PC-3 (cell line): ENCODE measurements around the gene NOG.

Experiments
- CTCF ChIP-seq: fragments of 300-600 bp; sonication (generic); conservative IDR thresholded peaks from 2 replicates; pipeline ENCODE4 v1.5.1; 2017; ENCODE audit warnings: antibody characterized with exemption, low read depth, mild to moderate bottlenecking, low read length
- EZH2 ChIP-seq: fragments of 300-600 bp; sonication (generic); IDR thresholded peaks from one replicate; pipeline ENCODE4 v1.6.1; 2017; ENCODE audit warnings: antibody characterized with exemption, mild to moderate bottlenecking, low read length; ENCODE audit not compliant: unreplicated experiment

GRCh38 chr17:56570199-56570598 lies 23.3 kb upstream of the NOG start:
- TF ChIP-seq CTCF: no peak
- TF ChIP-seq EZH2: no peak
